ENCODE results near the gene RANBP10.

RANBP10 gene

GRCh38 chr16:67834242-67834614 is 27.9 kb upstream of the RANBP10 start:
- H3K9ac ChIP-seq (ENCODE audit: insufficient read length), result no peak overlapping the region
- no peak for DNase-seq (ENCODE audit: low read depth, low spot score)
- peak overlapping the region; percentile 81 for H3K4me3 ChIP-seq
- H3K36me3 ChIP-seq (ENCODE audit: insufficient read depth, low read length), result no peaks in the 10 kb centered on the region
- no peak for TF ChIP-seq EZH2 (IDR thresholded peaks at IDR 0.05)
- no peak for TF ChIP-seq FOXP2 (optimal IDR thresholded peaks at IDR 0.05; ENCODE audit: control extremely low read depth, extremely low read length, insufficient read depth)
- no peak for TF ChIP-seq POLR2AphosphoS5 (IDR thresholded peaks at IDR 0.05; ENCODE audit: borderline replicate concordance, low read depth, low read length)
- no peaks in the 10 kb centered on the region for H3K9me3 ChIP-seq (ENCODE audit: low read depth, low read length)
- H3K27ac ChIP-seq, result no peak overlapping the region

- DNase-seq (ENCODE audit: low read depth, low spot score), result no peak
- Histone ChIP-seq H3K9me3 (ENCODE audit: low read depth, low read length) (no peaks in the 10 kb centered on the region), H3K36me3 (ENCODE audit: insufficient read depth, low read length) (no peaks in the 10 kb centered on the region), H3K27ac (no peak overlapping the region), H3K9ac (ENCODE audit: insufficient read length) (peak overlapping the region; percentile 80), H3K4me3 (peak overlapping the region; percentile 81)
- TF ChIP-seq POLR2AphosphoS5 (IDR thresholded peaks at IDR 0.05; ENCODE audit: borderline replicate concordance, low read depth, low read length) (peak; percentile 71), EZH2 (IDR thresholded peaks at IDR 0.05) (no peak), FOXP2 (optimal IDR thresholded peaks at IDR 0.05; ENCODE audit: control extremely low read depth, extremely low read length, insufficient read depth) (no peak)
Measured at GRCh38 chr16:67833415-67834241, 27.3 kb upstream of the RANBP10 start.

GRCh38 chr16:67833030-67833414 is 26.7 kb upstream of the RANBP10 start:
- H3K4me3 ChIP-seq, result peak overlapping the region; percentile 81
- no peaks in the 10 kb centered on the region for H3K9me3 ChIP-seq (ENCODE audit: low read depth, low read length)
- no peaks in the 10 kb centered on the region for H3K36me3 ChIP-seq (ENCODE audit: insufficient read depth, low read length)
- no peak for TF ChIP-seq POLR2AphosphoS5 (IDR thresholded peaks at IDR 0.05; ENCODE audit: borderline replicate concordance, low read depth, low read length)
- TF ChIP-seq EZH2 (IDR thresholded peaks at IDR 0.05), result no peak
- no peak for DNase-seq (ENCODE audit: low read depth, low spot score)
- peak overlapping the region; percentile 80 for H3K9ac ChIP-seq (ENCODE audit: insufficient read length)
- H3K27ac ChIP-seq, result no peak overlapping the region

GRCh38 chr16:67828651-67829050 is 22.3 kb upstream of the RANBP10 start:
- Histone ChIP-seq H3K4me3 (no peak overlapping the region), H3K9me3 (ENCODE audit: low read depth, low read length) (no peaks in the 10 kb centered on the region), H3K36me3 (ENCODE audit: insufficient read depth, low read length) (no peaks in the 10 kb centered on the region), H3K9ac (ENCODE audit: insufficient read length) (no peak overlapping the region), H3K27ac (no peak overlapping the region)
- no peak for DNase-seq (ENCODE audit: low read depth, low spot score)
- TF ChIP-seq FOXP2 (optimal IDR thresholded peaks at IDR 0.05; ENCODE audit: control extremely low read depth, extremely low read length, insufficient read depth), result no peak
- no peak for TF ChIP-seq POLR2AphosphoS5 (IDR thresholded peaks at IDR 0.05; ENCODE audit: borderline replicate concordance, low read depth, low read length)
- TF ChIP-seq EZH2 (IDR thresholded peaks at IDR 0.05), result no peak

GRCh38 chr16:67825906-67826305 is 19.5 kb upstream of the RANBP10 start:
- TF ChIP-seq EZH2 (IDR thresholded peaks at IDR 0.05) (no peak), POLR2AphosphoS5 (IDR thresholded peaks at IDR 0.05; ENCODE audit: borderline replicate concordance, low read depth, low read length) (no peak), FOXP2 (optimal IDR thresholded peaks at IDR 0.05; ENCODE audit: control extremely low read depth, extremely low read length, insufficient read depth) (no peak)
- no peak overlapping the region for H3K27ac ChIP-seq
- no peaks in the 10 kb centered on the region for H3K36me3 ChIP-seq (ENCODE audit: insufficient read depth, low read length)

GRCh38 chr16:67825119-67825518 is 18.8 kb upstream of the RANBP10 start:
- DNase-seq (ENCODE audit: low read depth, low spot score), result no peak
- no peak overlapping the region for H3K9ac ChIP-seq (ENCODE audit: insufficient read length)
- TF ChIP-seq FOXP2 (optimal IDR thresholded peaks at IDR 0.05; ENCODE audit: control extremely low read depth, extremely low read length, insufficient read depth) (no peak), POLR2AphosphoS5 (IDR thresholded peaks at IDR 0.05; ENCODE audit: borderline replicate concordance, low read depth, low read length) (no peak), EZH2 (IDR thresholded peaks at IDR 0.05) (no peak)
- no peak overlapping the region for H3K4me3 ChIP-seq
- H3K9me3 ChIP-seq (ENCODE audit: low read depth, low read length), result no peaks in the 10 kb centered on the region
- H3K36me3 ChIP-seq (ENCODE audit: insufficient read depth, low read length), result no peaks in the 10 kb centered on the region
- no peak overlapping the region for H3K27ac ChIP-seq

More at GRCh38 chr16:67825906-67826305, 19.5 kb upstream of the RANBP10 start:
- Histone ChIP-seq H3K9me3 (ENCODE audit: low read depth, low read length) (no peaks in the 10 kb centered on the region), H3K4me3 (no peak overlapping the region), H3K9ac (ENCODE audit: insufficient read length) (no peak overlapping the region)
- no peak for DNase-seq (ENCODE audit: low read depth, low spot score)

GRCh38 chr16:67822511-67822910 is 16.2 kb upstream of the RANBP10 start:
- TF ChIP-seq POLR2AphosphoS5 (IDR thresholded peaks at IDR 0.05; ENCODE audit: borderline replicate concordance, low read depth, low read length), result no peak
- TF ChIP-seq FOXP2 (optimal IDR thresholded peaks at IDR 0.05; ENCODE audit: control extremely low read depth, extremely low read length, insufficient read depth), result no peak
- TF ChIP-seq EZH2 (IDR thresholded peaks at IDR 0.05), result no peak
- DNase-seq (ENCODE audit: low read depth, low spot score), result no peak

GRCh38 chr16:67820608-67821259 is 14.4 kb upstream of the RANBP10 start:
- TF ChIP-seq FOXP2 (optimal IDR thresholded peaks at IDR 0.05; ENCODE audit: control extremely low read depth, extremely low read length, insufficient read depth) (no peak), EZH2 (IDR thresholded peaks at IDR 0.05) (no peak), POLR2AphosphoS5 (IDR thresholded peaks at IDR 0.05; ENCODE audit: borderline replicate concordance, low read depth, low read length) (no peak)
- Histone ChIP-seq H3K36me3 (ENCODE audit: insufficient read depth, low read length) (no peaks in the 10 kb centered on the region), H3K27ac (no peak overlapping the region), H3K9ac (ENCODE audit: insufficient read length) (no peak overlapping the region), H3K4me3 (no peak overlapping the region), H3K9me3 (ENCODE audit: low read depth, low read length) (no peaks in the 10 kb centered on the region)
- no peak for DNase-seq (ENCODE audit: low read depth, low spot score)

More at GRCh38 chr16:67822511-67822910, 16.2 kb upstream of the RANBP10 start:
- Histone ChIP-seq H3K27ac (no peak overlapping the region), H3K4me3 (no peak overlapping the region), H3K9me3 (ENCODE audit: low read depth, low read length) (no peaks in the 10 kb centered on the region), H3K36me3 (ENCODE audit: insufficient read depth, low read length) (no peaks in the 10 kb centered on the region), H3K9ac (ENCODE audit: insufficient read length) (no peak overlapping the region)

Measured in SK-N-MC (cell line).